Panc1 (cell line): ENCODE data around the gene NXT1. TPM values are rescaled to one million over a fixed set of nuclear protein-coding genes. Genes with fewer than 3 reads are reported as not detected.

Experiments used
- ATAC-seq: fragments of 200-7000 bp; cut with Tn5 transposase; 2 replicates; pipeline ENCODE4 v1.9.1; 2020; ENCODE audit warnings: mild to moderate bottlenecking, moderate library complexity
- BruUV-seq: library from RNA; stranded (reverse); fragments of 400-500 nt; replicated peaks from 2 replicates; lab custom pipeline; 2021; lab: Mats Ljungman, UMichigan
- CTCF ChIA-PET: fragments of 300-600 bp; sonication (Branson Sonifier 250); formaldehyde crosslinking; loops from one replicate; lab custom pipeline; 2022; ENCODE audit warnings: antibody characterized with exemption; lab: Charles Lee
- POLR2A ChIA-PET: fragments of 300-600 bp; sonication (Branson Sonifier 250); formaldehyde crosslinking; loops from one replicate; lab custom pipeline; 2022; ENCODE audit warnings: antibody characterized with exemption; lab: Charles Lee
- DNase-seq: peaks from one replicate; pipeline ENCODE4 v3.0.0-alpha.2; 2010; ENCODE audit warnings: low read depth, low spot score
- H3K27ac ChIP-seq: 2 replicates; pipeline ENCODE4 v1.5.1; 2011; ENCODE audit warnings: mild to moderate bottlenecking, low read length, inconsistent platforms
- H3K27me3 ChIP-seq: fragments of 200-500 bp; sonication (Bioruptor generic); 2 replicates; pipeline ENCODE4 v1.6.0; 2014; ENCODE audit warnings: low read length, inconsistent platforms; ENCODE audit not compliant: control insufficient read depth, insufficient read depth
- H3K36me3 ChIP-seq: fragments of 200-500 bp; sonication (Bioruptor generic); 2 replicates; pipeline ENCODE4 v1.5.1; 2014; ENCODE audit warnings: inconsistent platforms, mild to moderate bottlenecking, low read length, moderate library complexity; ENCODE audit not compliant: control insufficient read depth, insufficient read depth
- H3K4me1 ChIP-seq: 2 replicates; pipeline ENCODE4 v1.5.1; 2011; ENCODE audit warnings: inconsistent platforms, mild to moderate bottlenecking, low read length, moderate library complexity; ENCODE audit not compliant: control insufficient read depth, insufficient read depth
- H3K4me3 ChIP-seq, 2 experiments: 2 replicates each; pipeline ENCODE4 v1.5.1; 2011 to 2012; ENCODE audit warnings: low read depth in 2 of 2, low read length in 2 of 2, mild to moderate bottlenecking in 2 of 2, inconsistent platforms in 1 of 2, moderate library complexity in 1 of 2
- H3K9me3 ChIP-seq: fragments of 200-500 bp; sonication (Bioruptor generic); 2 replicates; pipeline ENCODE4 v1.5.1; 2014; ENCODE audit warnings: low read depth, mild to moderate bottlenecking, inconsistent platforms, low read length, moderate library complexity; ENCODE audit not compliant: control insufficient read depth, insufficient read depth
- CTCF ChIP-seq: fragments of 450-650 bp; IDR thresholded peaks from 2 replicates; pipeline ENCODE4 v1.5.1; 2017; ENCODE audit warnings: mild to moderate bottlenecking
- POLR2AphosphoS5 ChIP-seq: IDR thresholded peaks from 2 replicates; pipeline ENCODE4 v1.6.1; 2012; ENCODE audit warnings: mild to moderate bottlenecking, low read depth, low read length, moderate library complexity
- REST ChIP-seq, 2 experiments: IDR thresholded peaks; 2 replicates each; pipeline ENCODE4 v1.6.1; 2011 to 2012; ENCODE audit warnings: low read depth in 2 of 2, control low read depth in 1 of 2, low read length in 1 of 2, mild to moderate bottlenecking in 1 of 2, moderate library complexity in 1 of 2; ENCODE audit not compliant: insufficient read depth in 1 of 2
- SIN3A ChIP-seq: IDR thresholded peaks from 2 replicates; pipeline ENCODE4 v1.6.1; 2012; ENCODE audit warnings: low read depth, mild to moderate bottlenecking, low read length, moderate library complexity, borderline replicate concordance; ENCODE audit not compliant: insufficient read depth
- TCF7L2 ChIP-seq: IDR thresholded peaks from 2 replicates; pipeline ENCODE4 v1.6.1; 2011; ENCODE audit warnings: mild to moderate bottlenecking, low read depth, low read length, inconsistent platforms
- in situ Hi-C: cut with HindIII; loops from 2 replicates; pipeline ENCODE4 v1.10.0; 2016; ENCODE audit warnings: low sequenced_read_pairs, low pct_unique_long_range_greater_than_20kb
- intact Hi-C: fragments of 100-400 bp; cut with micrococcal nuclease; formaldehyde crosslinking; loops from one replicate; pipeline ENCODE4 v1.10.0; 2022; ENCODE audit not compliant: unreplicated experiment
- total RNA-seq: library from RNA; stranded (reverse); gene quantifications from one replicate; pipeline ENCODE4 v1.2.1, GENCODE V29; 2021; ENCODE audit not compliant: unreplicated experiment

NXT1 gene
- total RNA-seq, 1 experiment from 2014 or later, result 31.3 TPM

- intact Hi-C loops (no loop called here), in situ Hi-C loops (no loop called here)
- POLR2A ChIA-PET, result no interaction called here
- BruUV-seq, result no TSS peak
- CTCF ChIA-PET, result no interaction called here
- no peak for TF ChIP-seq SIN3A
- no peak for TF ChIP-seq POLR2AphosphoS5
- no peak for TF ChIP-seq CTCF
- no peak for TF ChIP-seq TCF7L2
- no peak for TF ChIP-seq REST (IDR thresholded peaks at IDR 0.05; ENCODE audit: insufficient read depth in 1 of 2, low read depth in 2 of 2, low read length in 1 of 2)
- H3K27ac ChIP-seq, result no peak overlapping the region
- H3K9me3 ChIP-seq, result no peaks in the 10 kb centered on the region
- H3K36me3 ChIP-seq, result no peaks in the 10 kb centered on the region
- no peaks in the 10 kb centered on the region for H3K4me1 ChIP-seq
- H3K4me3 ChIP-seq, result no peak overlapping the region
- ATAC-seq (peak; percentile 42; the same call in 1 of the 2 replicates), DNase-seq (no peak)
- H3K27me3 ChIP-seq, result 0 out of 2 replicates have a peak, but pooled peaks cover 3% of the 10 kb centered on the region
These were observed 23.8 kb upstream of the NXT1 start for GRCh38 chr20:23326774-23327173.

- Histone ChIP-seq H3K36me3 (no peaks in the 10 kb centered on the region), H3K4me3 (no peak overlapping the region), H3K27me3 (no peaks in the 10 kb centered on the region), H3K4me1 (no peaks in the 10 kb centered on the region), H3K9me3 (no peaks in the 10 kb centered on the region), H3K27ac (no peak overlapping the region)
- in situ Hi-C loops (no loop called here), intact Hi-C loops (no loop called here)
- TF ChIP-seq SIN3A (no peak), CTCF (no peak), POLR2AphosphoS5 (no peak), TCF7L2 (no peak), REST (IDR thresholded peaks at IDR 0.05; ENCODE audit: insufficient read depth in 1 of 2, low read depth in 2 of 2, low read length in 1 of 2) (no peak)
- ChIA-PET CTCF (no interaction called here), POLR2A (no interaction called here)
- no peak for ATAC-seq
- no TSS peak for BruUV-seq
- no peak for DNase-seq
These were observed 22.8 kb upstream of the NXT1 start for GRCh38 chr20:23327617-23328333.
